Cardiac fibroblast (primary cell): ENCODE measurements around the gene ZNF747.
"Not testable (repeated sequence)": the region's sequence is repeated elsewhere in the genome, so short reads cannot be mapped to it uniquely, and the experiment has no call there.

Experiments
- DNase-seq, 2 donors: peaks; one replicate each; pipeline versions ENCODE4 v3.0.0 to v3.0.0-alpha.2; 2010; ENCODE audit warnings: low read depth in 2 of 2
- H3K4me3 ChIP-seq, 2 donors: replicated peaks in 1 of 2; 1 replicate in 1 of 2; 2 replicates in 1 of 2; pipeline ENCODE4 v1.5.1; 2011; ENCODE audit warnings: low read depth in 2 of 2, low read length in 2 of 2, mild to moderate bottlenecking in 2 of 2, moderate library complexity in 1 of 2
- CTCF ChIP-seq: IDR thresholded peaks from one replicate; pipeline ENCODE4 v1.5.1; 2011; ENCODE audit warnings: low read depth, mild to moderate bottlenecking, low read length, inconsistent platforms

ZNF747 gene

GRCh38 chr16:30552956-30553355, 18.3 kb upstream of the ZNF747 start:
- no peak for DNase-seq
- H3K4me3 ChIP-seq: no peak overlapping the region
- no peak for TF ChIP-seq CTCF

- H3K4me3 ChIP-seq: no peak overlapping the region
- no peak for TF ChIP-seq CTCF
- DNase-seq: no peak
Measured at GRCh38 chr16:30551781-30552180, 17.1 kb upstream of the ZNF747 start.

GRCh38 chr16:30548416-30549253, 14.0 kb upstream of the ZNF747 start:
- no peak overlapping the region for H3K4me3 ChIP-seq
- no peak for DNase-seq
- no peak for TF ChIP-seq CTCF

- TF ChIP-seq CTCF: no peak
- no peak for DNase-seq
- no peak overlapping the region for H3K4me3 ChIP-seq
Measured at GRCh38 chr16:30546115-30546514, 11.5 kb upstream of the ZNF747 start.

GRCh38 chr16:30543067-30543466, 8.4 kb upstream of the ZNF747 start:
- no peak for DNase-seq
- TF ChIP-seq CTCF: no peak
- no peak overlapping the region for H3K4me3 ChIP-seq

GRCh38 chr16:30541502-30542329, 7.1 kb upstream of the ZNF747 start:
- no peak for TF ChIP-seq CTCF
- peak; percentile 79 for DNase-seq
- H3K4me3 ChIP-seq: no peak overlapping the region

- H3K4me3 ChIP-seq, DNase-seq: not testable (repeated sequence)
Measured at GRCh38 chr16:30540916-30541464, 6.3 kb upstream of the ZNF747 start.

- DNase-seq, H3K4me3 ChIP-seq: not testable (repeated sequence)
Measured at GRCh38 chr16:30539986-30540526, 5.4 kb upstream of the ZNF747 start.
